GM12801 (cell line): Measurements from ENCODE around the gene PPL.

Experiments used
- CTCF ChIP-seq: IDR thresholded peaks from one replicate; pipeline ENCODE4 v1.5.1; 2011; ENCODE audit warnings: control low read depth; ENCODE audit not compliant: insufficient read length; ENCODE audit errors: extremely low read depth

The PPL gene

GRCh38 chr16:4882633-4883285, 54.2 kb downstream of the PPL start:
- TF ChIP-seq CTCF, result no peak

- no peak for TF ChIP-seq CTCF
Measured at GRCh38 chr16:4882000-4882632, 54.8 kb downstream of the PPL start.

- TF ChIP-seq CTCF, result no peak
Measured at GRCh38 chr16:4880006-4880580, 56.9 kb downstream of the PPL start.

- TF ChIP-seq CTCF, result no peak
Measured at GRCh38 chr16:4879049-4879448, 57.9 kb downstream of the PPL start.

GRCh38 chr16:4877380-4877685, 59.6 kb downstream of the PPL start:
- TF ChIP-seq CTCF, result no peak

- TF ChIP-seq CTCF, result no peak
Measured at GRCh38 chr16:4876646-4877379, 60.1 kb downstream of the PPL start.

- TF ChIP-seq CTCF, result no peak
Measured at GRCh38 chr16:4874666-4875065, 62.3 kb downstream of the PPL start.
